Liver (tissue), 9 donors: ENCODE data around the gene DPP4. TPM values are rescaled to one million over a fixed set of nuclear protein-coding genes. Genes with fewer than 3 reads are reported as not detected.

Experiments used
- DNase-seq: peaks from one replicate; pipeline ENCODE4 v3.0.0-alpha.2; 2017; ENCODE audit warnings: low spot score
- H3K27ac ChIP-seq, 2 donors: one replicate each; pipeline ENCODE4 v1.7.0; 2013; ENCODE audit warnings: inconsistent platforms in 2 of 2, low read length in 2 of 2, control low read depth in 1 of 2, low read depth in 1 of 2, mild to moderate bottlenecking in 1 of 2
- H3K27me3 ChIP-seq, 4 donors: one replicate each; pipeline versions ENCODE4 v1.6.1 to v1.7.0; 2013; ENCODE audit warnings: low read length in 3 of 4, inconsistent platforms in 1 of 4, mild to moderate bottlenecking in 1 of 4, moderate library complexity in 1 of 4; ENCODE audit not compliant: control insufficient read depth in 4 of 4, insufficient read depth in 4 of 4
- H3K36me3 ChIP-seq, 4 donors: one replicate each; pipeline versions ENCODE4 v1.6.1 to v1.7.0; 2013; ENCODE audit warnings: low read length in 3 of 4, mild to moderate bottlenecking in 3 of 4, low read depth in 1 of 4, moderate library complexity in 1 of 4; ENCODE audit not compliant: control insufficient read depth in 4 of 4, insufficient read depth in 3 of 4
- H3K4me1 ChIP-seq, 4 donors: one replicate each; pipeline versions ENCODE4 v1.6.1 to v1.7.0; 2013; ENCODE audit warnings: low read length in 3 of 4, mild to moderate bottlenecking in 3 of 4, moderate library complexity in 1 of 4; ENCODE audit not compliant: control insufficient read depth in 4 of 4, insufficient read depth in 4 of 4
- H3K4me3 ChIP-seq, 3 donors: one replicate each; pipeline versions ENCODE4 v1.6.1 to v1.7.0; 2013; ENCODE audit warnings: low read length in 3 of 3, control low read depth in 1 of 3, low read depth in 1 of 3, mild to moderate bottlenecking in 1 of 3
- H3K9ac ChIP-seq, 2 donors: one replicate each; pipeline ENCODE4 v1.7.0; 2013; ENCODE audit warnings: low read length in 2 of 2, mild to moderate bottlenecking in 2 of 2, moderate library complexity in 2 of 2, control low read depth in 1 of 2, low read depth in 1 of 2
- H3K9me3 ChIP-seq, 4 donors: one replicate each; pipeline versions ENCODE4 v1.6.1 to v1.7.0; 2013; ENCODE audit warnings: low read length in 3 of 4; ENCODE audit not compliant: control insufficient read depth in 4 of 4
- FOXA1 ChIP-seq: IDR thresholded peaks from 2 replicates; pipeline ENCODE4 v1.6.1; 2016; ENCODE audit warnings: antibody characterized with exemption
- FOXA2 ChIP-seq: IDR thresholded peaks from 2 replicates; pipeline ENCODE4 v1.6.1; 2016; ENCODE audit warnings: antibody characterized with exemption
- GABPA ChIP-seq, 2 donors: IDR thresholded peaks in 1 of 2; conservative IDR thresholded peaks in 1 of 2; 2 replicates each; pipeline ENCODE4 v1.6.1; 2016; ENCODE audit warnings: antibody characterized with exemption in 2 of 2, mild to moderate bottlenecking in 1 of 2, moderate library complexity in 1 of 2
- HNF4A ChIP-seq, 2 donors: conservative IDR thresholded peaks; 2 replicates each; pipeline ENCODE4 v1.6.1; 2016; ENCODE audit warnings: antibody characterized with exemption in 2 of 2, mild to moderate bottlenecking in 2 of 2
- HNF4G ChIP-seq: IDR thresholded peaks from 2 replicates; pipeline ENCODE4 v1.6.1; 2016; ENCODE audit warnings: antibody characterized with exemption
- NR2F2 ChIP-seq: IDR thresholded peaks from 2 replicates; pipeline ENCODE4 v1.6.1; 2016; ENCODE audit warnings: antibody characterized with exemption
- RXRA ChIP-seq, 2 donors: IDR thresholded peaks; 2 replicates each; pipeline ENCODE4 v1.6.1; 2017 to 2018; ENCODE audit warnings: antibody characterized with exemption in 2 of 2, mild to moderate bottlenecking in 1 of 2
- SP1 ChIP-seq: IDR thresholded peaks from 2 replicates; pipeline ENCODE4 v1.6.1; 2018; ENCODE audit warnings: antibody characterized with exemption, mild to moderate bottlenecking
- TAF1 ChIP-seq: conservative IDR thresholded peaks from 2 replicates; pipeline ENCODE4 v1.6.1; 2016; ENCODE audit warnings: antibody characterized with exemption, mild to moderate bottlenecking
- YY1 ChIP-seq: IDR thresholded peaks from 2 replicates; pipeline ENCODE4 v1.6.1; 2016; ENCODE audit warnings: antibody characterized with exemption, mild to moderate bottlenecking
- WGBS: extraction: QIAGEN DNeasy Blood & Tissue Kit; methylation state at CpG from one replicate; pipeline ENCODE4 v1.1.7; 2013; 5-methylcytosine and 5-hydroxymethylcytosine counted together
- polyA plus RNA-seq, 2 donors: library from polyadenylated mRNA; stranded (reverse) in 1 of 2; unstranded in 1 of 2; fragments of 200-250 nt in 1 of 2; fragments of >200 nt in 1 of 2; fragmentation: Nextera tagmentation in 1 of 2; extraction: Ambion mirVana in 1 of 2; gene quantifications; one replicate each; pipeline versions ENCODE4 v1.2.1 to v1.2.3, GENCODE V29; 2013 to 2015
- total RNA-seq, 2 donors: library from RNA; depleted of rRNA; stranded (reverse); fragments of >200 nt; gene quantifications; one replicate each; pipeline ENCODE4 v1.2.3, GENCODE V29; 2014
- TF ChIP-seq, protein P1 (sequence below): IDR thresholded peaks from 2 replicates; pipeline ENCODE4 v1.6.1; 2016; ENCODE audit warnings: antibody characterized with exemption
- TF ChIP-seq, protein P2 (sequence below): fragments of 150-350 bp; IDR thresholded peaks from 2 replicates; pipeline ENCODE4 v1.5.1; 2017; ENCODE audit warnings: improper control_type of control experiment, low read depth, low read length; ENCODE audit not compliant: missing input control
- TF ChIP-seq, protein P3 (sequence below): IDR thresholded peaks from 2 replicates; pipeline ENCODE4 v1.6.1; 2016; ENCODE audit warnings: antibody characterized with exemption
- TF ChIP-seq, protein P4 (sequence below): IDR thresholded peaks from 2 replicates; pipeline ENCODE4 v1.6.1; 2016; ENCODE audit warnings: antibody characterized with exemption
- TF ChIP-seq, protein P5 (sequence below): IDR thresholded peaks from 2 replicates; pipeline ENCODE4 v1.6.1; 2016; ENCODE audit warnings: antibody characterized with exemption, mild to moderate bottlenecking
- donor health status: healthy.
- donor health status: healthy.
- donor health status: healthy.
- donor health status: healthy.
- donor health status: healthy.

DPP4 gene
- total and polyA plus RNA-seq, 4 donors: 9.6 to 30.1 (median 13.5) TPM

DNA sequence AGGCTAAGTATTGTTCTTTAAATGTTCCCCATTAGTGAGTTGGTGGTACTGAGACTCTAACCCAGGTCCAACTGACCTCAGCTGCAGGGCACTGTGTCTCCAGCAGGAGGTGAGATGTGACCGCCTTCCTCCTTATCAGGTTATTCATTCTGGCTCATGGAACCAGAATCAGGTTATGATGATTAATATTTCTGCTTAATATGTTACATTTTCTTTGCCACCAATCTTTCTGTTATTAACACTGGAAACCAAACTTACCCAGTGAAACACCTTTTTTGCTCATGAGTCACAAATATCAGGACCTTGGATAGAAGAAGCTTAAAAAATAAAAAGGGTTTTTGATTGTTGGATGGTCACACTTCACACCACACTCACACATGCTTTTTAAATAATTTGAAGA is 85.4 kb downstream of the DPP4 start:
- Histone ChIP-seq H3K9me3 (no peaks in the 10 kb centered on the region), H3K27me3 (no peaks in the 10 kb centered on the region), H3K27ac (no peak overlapping the region), H3K36me3 (no peaks in the 10 kb centered on the region), H3K4me3 (no peak overlapping the region), H3K4me1 (no peaks in the 10 kb centered on the region), H3K9ac (no peak overlapping the region)
- WGBS: 96% methylated on average over 1 of the region's 1 CpG
- TF ChIP-seq, protein P1, sequence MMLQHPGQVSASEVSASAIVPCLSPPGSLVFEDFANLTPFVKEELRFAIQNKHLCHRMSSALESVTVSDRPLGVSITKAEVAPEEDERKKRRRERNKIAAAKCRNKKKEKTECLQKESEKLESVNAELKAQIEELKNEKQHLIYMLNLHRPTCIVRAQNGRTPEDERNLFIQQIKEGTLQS: no peak
- no peak for TF ChIP-seq NR2F2
- TF ChIP-seq FOXA1: no peak
- no peak for TF ChIP-seq YY1
- no peak for TF ChIP-seq RXRA (IDR thresholded peaks at IDR 0.05)
- TF ChIP-seq FOXA2: no peak
- TF ChIP-seq, protein P2, sequence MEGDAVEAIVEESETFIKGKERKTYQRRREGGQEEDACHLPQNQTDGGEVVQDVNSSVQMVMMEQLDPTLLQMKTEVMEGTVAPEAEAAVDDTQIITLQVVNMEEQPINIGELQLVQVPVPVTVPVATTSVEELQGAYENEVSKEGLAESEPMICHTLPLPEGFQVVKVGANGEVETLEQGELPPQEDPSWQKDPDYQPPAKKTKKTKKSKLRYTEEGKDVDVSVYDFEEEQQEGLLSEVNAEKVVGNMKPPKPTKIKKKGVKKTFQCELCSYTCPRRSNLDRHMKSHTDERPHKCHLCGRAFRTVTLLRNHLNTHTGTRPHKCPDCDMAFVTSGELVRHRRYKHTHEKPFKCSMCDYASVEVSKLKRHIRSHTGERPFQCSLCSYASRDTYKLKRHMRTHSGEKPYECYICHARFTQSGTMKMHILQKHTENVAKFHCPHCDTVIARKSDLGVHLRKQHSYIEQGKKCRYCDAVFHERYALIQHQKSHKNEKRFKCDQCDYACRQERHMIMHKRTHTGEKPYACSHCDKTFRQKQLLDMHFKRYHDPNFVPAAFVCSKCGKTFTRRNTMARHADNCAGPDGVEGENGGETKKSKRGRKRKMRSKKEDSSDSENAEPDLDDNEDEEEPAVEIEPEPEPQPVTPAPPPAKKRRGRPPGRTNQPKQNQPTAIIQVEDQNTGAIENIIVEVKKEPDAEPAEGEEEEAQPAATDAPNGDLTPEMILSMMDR: no peak
- TF ChIP-seq HNF4G: no peak
- no peak for TF ChIP-seq HNF4A (conservative IDR thresholded peaks at IDR 0.05)
- TF ChIP-seq, protein P3, sequence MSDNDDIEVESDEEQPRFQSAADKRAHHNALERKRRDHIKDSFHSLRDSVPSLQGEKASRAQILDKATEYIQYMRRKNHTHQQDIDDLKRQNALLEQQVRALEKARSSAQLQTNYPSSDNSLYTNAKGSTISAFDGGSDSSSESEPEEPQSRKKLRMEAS: no peak
- no peak for TF ChIP-seq SP1
- TF ChIP-seq, protein P4, sequence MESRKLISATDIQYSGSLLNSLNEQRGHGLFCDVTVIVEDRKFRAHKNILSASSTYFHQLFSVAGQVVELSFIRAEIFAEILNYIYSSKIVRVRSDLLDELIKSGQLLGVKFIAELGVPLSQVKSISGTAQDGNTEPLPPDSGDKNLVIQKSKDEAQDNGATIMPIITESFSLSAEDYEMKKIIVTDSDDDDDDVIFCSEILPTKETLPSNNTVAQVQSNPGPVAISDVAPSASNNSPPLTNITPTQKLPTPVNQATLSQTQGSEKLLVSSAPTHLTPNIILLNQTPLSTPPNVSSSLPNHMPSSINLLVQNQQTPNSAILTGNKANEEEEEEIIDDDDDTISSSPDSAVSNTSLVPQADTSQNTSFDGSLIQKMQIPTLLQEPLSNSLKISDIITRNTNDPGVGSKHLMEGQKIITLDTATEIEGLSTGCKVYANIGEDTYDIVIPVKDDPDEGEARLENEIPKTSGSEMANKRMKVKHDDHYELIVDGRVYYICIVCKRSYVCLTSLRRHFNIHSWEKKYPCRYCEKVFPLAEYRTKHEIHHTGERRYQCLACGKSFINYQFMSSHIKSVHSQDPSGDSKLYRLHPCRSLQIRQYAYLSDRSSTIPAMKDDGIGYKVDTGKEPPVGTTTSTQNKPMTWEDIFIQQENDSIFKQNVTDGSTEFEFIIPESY: no peak
- no peak for TF ChIP-seq GABPA (IDR thresholded peaks at IDR 0.05 in 1 of 2, conservative IDR thresholded peaks at IDR 0.05 in 1 of 2)
- no peak for DNase-seq

DNA sequence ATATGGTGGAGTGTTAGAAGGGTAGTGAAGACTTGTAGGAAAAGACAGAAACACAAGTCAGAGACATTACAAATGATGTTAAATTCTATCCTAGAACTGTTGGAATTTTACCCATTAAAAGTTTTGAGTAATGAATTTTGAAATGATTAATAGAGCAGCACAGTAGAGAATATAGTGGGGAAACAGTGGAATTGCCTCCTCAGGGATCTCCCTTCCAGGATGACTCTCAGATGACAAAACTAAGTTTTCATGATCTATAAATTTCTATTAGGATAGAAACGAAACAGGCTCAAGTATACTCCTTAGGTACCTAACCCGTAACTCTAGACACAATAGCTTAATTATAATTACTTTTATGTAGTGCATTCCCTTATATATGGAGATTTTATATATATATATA is 86.7 kb downstream of the DPP4 start:
- H3K4me1 ChIP-seq: no peaks in the 10 kb centered on the region
- no peaks in the 10 kb centered on the region for H3K36me3 ChIP-seq
- no peak for TF ChIP-seq YY1
- TF ChIP-seq, protein P3: no peak
- 97% methylated on average over 2 of the region's 2 CpGs for WGBS
- H3K27me3 ChIP-seq: no peaks in the 10 kb centered on the region
- no peak overlapping the region for H3K4me3 ChIP-seq
- no peak overlapping the region for H3K9ac ChIP-seq
- no peak for DNase-seq
- no peaks in the 10 kb centered on the region for H3K9me3 ChIP-seq
- H3K27ac ChIP-seq: no peak overlapping the region

DNA sequence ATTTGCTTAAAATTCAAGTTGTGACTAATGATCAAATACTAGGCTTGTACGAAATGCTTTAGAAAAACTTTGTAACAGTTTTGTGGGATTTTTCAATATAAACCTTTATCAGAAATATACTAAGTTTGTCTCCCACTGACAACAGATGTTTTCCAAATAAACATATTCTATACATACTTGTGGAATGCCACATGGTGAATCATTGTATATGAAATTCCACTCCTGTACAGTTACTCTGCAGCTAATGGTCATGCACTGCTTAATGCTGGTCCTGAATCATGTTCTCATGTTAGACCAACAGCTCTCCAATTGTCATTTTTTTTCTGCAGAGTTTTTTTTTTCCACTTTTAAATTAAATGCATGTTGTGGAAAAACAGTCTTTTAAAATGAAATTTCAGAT is 90.1 kb downstream of the DPP4 start:
- WGBS: 86% methylated on average over 1 of the region's 1 CpG
- TF ChIP-seq, protein P5, sequence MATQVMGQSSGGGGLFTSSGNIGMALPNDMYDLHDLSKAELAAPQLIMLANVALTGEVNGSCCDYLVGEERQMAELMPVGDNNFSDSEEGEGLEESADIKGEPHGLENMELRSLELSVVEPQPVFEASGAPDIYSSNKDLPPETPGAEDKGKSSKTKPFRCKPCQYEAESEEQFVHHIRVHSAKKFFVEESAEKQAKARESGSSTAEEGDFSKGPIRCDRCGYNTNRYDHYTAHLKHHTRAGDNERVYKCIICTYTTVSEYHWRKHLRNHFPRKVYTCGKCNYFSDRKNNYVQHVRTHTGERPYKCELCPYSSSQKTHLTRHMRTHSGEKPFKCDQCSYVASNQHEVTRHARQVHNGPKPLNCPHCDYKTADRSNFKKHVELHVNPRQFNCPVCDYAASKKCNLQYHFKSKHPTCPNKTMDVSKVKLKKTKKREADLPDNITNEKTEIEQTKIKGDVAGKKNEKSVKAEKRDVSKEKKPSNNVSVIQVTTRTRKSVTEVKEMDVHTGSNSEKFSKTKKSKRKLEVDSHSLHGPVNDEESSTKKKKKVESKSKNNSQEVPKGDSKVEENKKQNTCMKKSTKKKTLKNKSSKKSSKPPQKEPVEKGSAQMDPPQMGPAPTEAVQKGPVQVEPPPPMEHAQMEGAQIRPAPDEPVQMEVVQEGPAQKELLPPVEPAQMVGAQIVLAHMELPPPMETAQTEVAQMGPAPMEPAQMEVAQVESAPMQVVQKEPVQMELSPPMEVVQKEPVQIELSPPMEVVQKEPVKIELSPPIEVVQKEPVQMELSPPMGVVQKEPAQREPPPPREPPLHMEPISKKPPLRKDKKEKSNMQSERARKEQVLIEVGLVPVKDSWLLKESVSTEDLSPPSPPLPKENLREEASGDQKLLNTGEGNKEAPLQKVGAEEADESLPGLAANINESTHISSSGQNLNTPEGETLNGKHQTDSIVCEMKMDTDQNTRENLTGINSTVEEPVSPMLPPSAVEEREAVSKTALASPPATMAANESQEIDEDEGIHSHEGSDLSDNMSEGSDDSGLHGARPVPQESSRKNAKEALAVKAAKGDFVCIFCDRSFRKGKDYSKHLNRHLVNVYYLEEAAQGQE: no peak
- TF ChIP-seq HNF4A (conservative IDR thresholded peaks at IDR 0.05) (no peak), YY1 (no peak), TAF1 (no peak)
- TF ChIP-seq, protein P4: no peak
- TF ChIP-seq, protein P2: no peak

More for the DNA sequence above, 90.1 kb downstream of the DPP4 start:
- DNase-seq: no peak
- no peak overlapping the region for H3K27ac ChIP-seq
- no peak overlapping the region for H3K9ac ChIP-seq
- no peak overlapping the region for H3K4me3 ChIP-seq
- H3K27me3 ChIP-seq: no peaks in the 10 kb centered on the region
- H3K4me1 ChIP-seq: no peaks in the 10 kb centered on the region
- no peaks in the 10 kb centered on the region for H3K9me3 ChIP-seq
- H3K36me3 ChIP-seq: no peaks in the 10 kb centered on the region
